ENCODE data around the gene TMPRSS11A. TPM values are rescaled to one million over a fixed set of nuclear protein-coding genes. Genes with fewer than 3 reads are reported as not detected.

Gene TMPRSS11A
- total and polyA plus RNA-seq, 9 donors = not detected

- H3K4me3 ChIP-seq = no peak overlapping the region
- no peak overlapping the region for H3K27ac ChIP-seq
- WGBS, 3 donors = 32% methylated on average over 4 of the region's 4 CpGs
- H3K27me3 ChIP-seq = no peaks in the 10 kb centered on the region
- no peaks in the 10 kb centered on the region for H3K36me3 ChIP-seq
- no peaks in the 10 kb centered on the region for H3K4me1 ChIP-seq (ENCODE audit: insufficient read depth)
- DNase-seq = no peak
- intact Hi-C loops (cut with DNase I) = no loop called here
- TF ChIP-seq, protein P1, sequence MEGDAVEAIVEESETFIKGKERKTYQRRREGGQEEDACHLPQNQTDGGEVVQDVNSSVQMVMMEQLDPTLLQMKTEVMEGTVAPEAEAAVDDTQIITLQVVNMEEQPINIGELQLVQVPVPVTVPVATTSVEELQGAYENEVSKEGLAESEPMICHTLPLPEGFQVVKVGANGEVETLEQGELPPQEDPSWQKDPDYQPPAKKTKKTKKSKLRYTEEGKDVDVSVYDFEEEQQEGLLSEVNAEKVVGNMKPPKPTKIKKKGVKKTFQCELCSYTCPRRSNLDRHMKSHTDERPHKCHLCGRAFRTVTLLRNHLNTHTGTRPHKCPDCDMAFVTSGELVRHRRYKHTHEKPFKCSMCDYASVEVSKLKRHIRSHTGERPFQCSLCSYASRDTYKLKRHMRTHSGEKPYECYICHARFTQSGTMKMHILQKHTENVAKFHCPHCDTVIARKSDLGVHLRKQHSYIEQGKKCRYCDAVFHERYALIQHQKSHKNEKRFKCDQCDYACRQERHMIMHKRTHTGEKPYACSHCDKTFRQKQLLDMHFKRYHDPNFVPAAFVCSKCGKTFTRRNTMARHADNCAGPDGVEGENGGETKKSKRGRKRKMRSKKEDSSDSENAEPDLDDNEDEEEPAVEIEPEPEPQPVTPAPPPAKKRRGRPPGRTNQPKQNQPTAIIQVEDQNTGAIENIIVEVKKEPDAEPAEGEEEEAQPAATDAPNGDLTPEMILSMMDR (IDR thresholded peaks at IDR 0.05) = no peak
- TF ChIP-seq POLR2A (IDR thresholded peaks at IDR 0.05) (no peak), EP300 (IDR thresholded peaks at IDR 0.05) (no peak)
- H3K9me3 ChIP-seq = peaks cover 0 to 5% of the 10 kb centered on the region in 2 donors
These were observed 40.6 kb downstream of the TMPRSS11A start for GRCh38 chr4:67922697-67923096.

GRCh38 chr4:67918428-67918827, 44.9 kb downstream of the TMPRSS11A start:
- no peak for DNase-seq
- Histone ChIP-seq H3K9me3 (no peaks in the 10 kb centered on the region), H3K27me3 (no peaks in the 10 kb centered on the region), H3K36me3 (no peaks in the 10 kb centered on the region), H3K4me3 (no peak overlapping the region), H3K4me1 (ENCODE audit: insufficient read depth) (no peaks in the 10 kb centered on the region), H3K27ac (no peak overlapping the region)
- no peak for TF ChIP-seq POLR2A (IDR thresholded peaks at IDR 0.05)
- TF ChIP-seq, protein P1 (IDR thresholded peaks at IDR 0.05) = no peak
- no peak for TF ChIP-seq EP300 (IDR thresholded peaks at IDR 0.05)
- intact Hi-C loops (cut with DNase I) = no loop called here

DNA sequence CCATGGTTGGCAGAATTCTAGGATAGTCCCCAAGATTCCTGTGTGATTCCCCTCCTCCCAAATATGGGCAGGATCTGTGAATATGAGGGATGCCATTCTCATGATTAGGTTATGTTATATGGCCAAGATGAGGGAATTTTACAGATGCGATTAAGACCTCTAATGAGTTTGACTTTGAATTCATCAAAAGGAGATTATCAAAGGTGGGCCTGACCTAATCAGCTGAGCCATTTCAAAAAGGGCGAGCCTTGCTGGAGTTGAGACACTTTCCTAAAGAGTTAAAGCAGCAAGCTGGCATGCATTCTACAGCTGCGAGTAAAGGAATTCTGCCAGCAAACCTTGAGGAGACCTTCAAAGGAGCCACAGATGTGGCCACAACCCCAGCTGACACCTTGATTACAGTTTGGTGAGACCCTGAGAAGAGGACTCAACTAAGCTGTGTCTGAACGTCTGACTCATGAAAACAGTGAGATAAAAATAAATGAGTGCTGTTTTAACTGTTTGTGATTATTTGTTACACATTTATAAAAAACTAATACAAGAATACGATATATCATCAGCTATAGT, 47.8 kb downstream of the TMPRSS11A start:
- Histone ChIP-seq H3K4me3 (no peak overlapping the region), H3K9me3 (no peaks in the 10 kb centered on the region), H3K4me1 (ENCODE audit: insufficient read depth) (no peaks in the 10 kb centered on the region), H3K27ac (no peak overlapping the region), H3K27me3 (no peaks in the 10 kb centered on the region), H3K36me3 (no peaks in the 10 kb centered on the region)
- intact Hi-C loops (cut with DNase I) = no loop called here
- no peak for DNase-seq
- 53 to 62% (median 58%) methylated on average over 5 of the region's 5 CpGs for WGBS, 3 donors
- TF ChIP-seq POLR2A (IDR thresholded peaks at IDR 0.05) (no peak), EP300 (IDR thresholded peaks at IDR 0.05) (no peak)
- TF ChIP-seq, protein P1 (IDR thresholded peaks at IDR 0.05) = no peak

GRCh38 chr4:67912080-67912479, 51.2 kb downstream of the TMPRSS11A start:
- 77 to 84% (median 83%) methylated on average over 2 of the region's 2 CpGs for WGBS, 3 donors
- intact Hi-C loops (cut with DNase I) = no loop called here
- Histone ChIP-seq H3K27ac (no peak overlapping the region), H3K4me1 (ENCODE audit: insufficient read depth) (no peaks in the 10 kb centered on the region), H3K9me3 (no peaks in the 10 kb centered on the region), H3K36me3 (no peaks in the 10 kb centered on the region), H3K27me3 (no peaks in the 10 kb centered on the region), H3K4me3 (no peak overlapping the region)
- no peak for DNase-seq
- TF ChIP-seq EP300 (IDR thresholded peaks at IDR 0.05) = no peak
- TF ChIP-seq, protein P1 (IDR thresholded peaks at IDR 0.05) = no peak
